ENCODE results near the gene ATAD2B. TPM values are rescaled to one million over a fixed set of nuclear protein-coding genes. Genes with fewer than 3 reads are reported as not detected.

ATAD2B gene
- total and polyA plus RNA-seq, 2 of the 4 experiments (the other 2 are of a cell fraction) = 1.5 to 5.0 TPM

- Histone ChIP-seq H3K4ac (ENCODE audit: low read depth, low read length) (peak overlapping the region; percentile 7; the same call in 1 of the 2 replicates), H2BK20ac (ENCODE audit: low read depth, low read length) (no peak overlapping the region), H3K9ac (ENCODE audit: low read depth, low read length) (no peak overlapping the region), H3K9me1 (ENCODE audit: insufficient read depth, low read length) (peaks cover 3% of the 10 kb centered on the region; the same call in 1 of the 2 replicates), H4K8ac (ENCODE audit: low read depth in 2 of 2, low read length in 2 of 2) (no peak overlapping the region; a peak in 1 of 4 replicates), H4K91ac (ENCODE audit: insufficient read depth, low read depth, low read length) (no peak overlapping the region), H2AFZ (replicated peaks; ENCODE audit: low read length, poor library complexity) (no peak overlapping the region), H3K14ac (replicated peaks; ENCODE audit: low read depth, low read length) (no peak overlapping the region), H3K79me1 (ENCODE audit: low read depth in 1 of 2, low read length in 2 of 2) (peaks cover 8 to 9% of the 10 kb centered on the region in 2 experiments; a peak in 2 of 4 replicates), H3K36me3 (ENCODE audit: control insufficient read depth, insufficient read depth, low read length) (no peaks in the 10 kb centered on the region), H3K9me3 (ENCODE audit: control insufficient read depth, insufficient read depth, low read length) (no peaks in the 10 kb centered on the region), H2AK5ac (ENCODE audit: low read depth, low read length) (peak overlapping the region; percentile 20; the same call in 1 of the 2 replicates), H3K56ac (ENCODE audit: extremely low read depth, insufficient read depth, low read length) (no peak overlapping the region), H2BK15ac (ENCODE audit: low read depth, low read length) (no peak overlapping the region), H3K27me3 (ENCODE audit: control insufficient read depth, insufficient read depth, low read length) (no peaks in the 10 kb centered on the region), H3K4me1 (ENCODE audit: control insufficient read depth, insufficient read depth, low read length) (peaks cover 9% of the 10 kb centered on the region), H3K27ac (ENCODE audit: insufficient read depth, low read length) (no peak overlapping the region), H4K5ac (ENCODE audit: low read depth, low read length) (no peak overlapping the region), H3K4me2 (ENCODE audit: low read depth, low read length) (no peak overlapping the region), H2AK9ac (replicated peaks; ENCODE audit: low read depth, low read length, poor library complexity) (no peak overlapping the region), H2BK5ac (ENCODE audit: low read depth, low read length, poor library complexity, severe bottlenecking) (no peak overlapping the region), H3K23ac (ENCODE audit: low read depth, low read length) (no peak overlapping the region), H3K4me3 (ENCODE audit: insufficient read depth, low read depth, low read length) (no peak overlapping the region), H4K20me1 (ENCODE audit: insufficient read depth, low read length) (peaks cover 3% of the 10 kb centered on the region; the same call in 1 of the 2 replicates), H3K18ac (ENCODE audit: low read depth, low read length) (peak overlapping the region; percentile 55; the same call in 1 of the 2 replicates), H2BK120ac (ENCODE audit: low read depth, low read length) (no peak overlapping the region)
- in situ Hi-C loops (cut with MboI; ENCODE audit: low sequenced_read_pairs) = no loop called here
- CTCF ChIA-PET = no interaction called here
- POLR2A ChIA-PET (ENCODE audit: unreplicated experiment) = no interaction called here
- dilution Hi-C loops (cut with HindIII; ENCODE audit: low sequenced_read_pairs, unreplicated experiment) = no loop called here
- ATAC-seq (ENCODE audit: low read depth) (no peak), DNase-seq (no peak)
- WGBS, 2 experiments (ENCODE audit: extremely low coverage in 2 of 2, insufficient read length in 1 of 2) = no CpG with 5 or more reads among the region's 1 CpG
- intact Hi-C loops (cut with micrococcal nuclease) = no loop called here
- no peak for TF ChIP-seq NFE2L2 (IDR thresholded peaks at IDR 0.05; ENCODE audit: low read depth, low read length)
- no peak for TF ChIP-seq MAFK (IDR thresholded peaks at IDR 0.05; ENCODE audit: low read depth, low read length)
- TF ChIP-seq SMC3 (IDR thresholded peaks at IDR 0.05; ENCODE audit: low read depth, low read length) = no peak
- no peak for TF ChIP-seq FOS (IDR thresholded peaks at IDR 0.05; ENCODE audit: low read depth, low read length)
- no peak for TF ChIP-seq CHD1 (IDR thresholded peaks at IDR 0.05; ENCODE audit: low read depth, low read length)
- no peak for TF ChIP-seq POLR2A (IDR thresholded peaks at IDR 0.05; ENCODE audit: low read depth, low read length)
- TF ChIP-seq, protein P1, sequence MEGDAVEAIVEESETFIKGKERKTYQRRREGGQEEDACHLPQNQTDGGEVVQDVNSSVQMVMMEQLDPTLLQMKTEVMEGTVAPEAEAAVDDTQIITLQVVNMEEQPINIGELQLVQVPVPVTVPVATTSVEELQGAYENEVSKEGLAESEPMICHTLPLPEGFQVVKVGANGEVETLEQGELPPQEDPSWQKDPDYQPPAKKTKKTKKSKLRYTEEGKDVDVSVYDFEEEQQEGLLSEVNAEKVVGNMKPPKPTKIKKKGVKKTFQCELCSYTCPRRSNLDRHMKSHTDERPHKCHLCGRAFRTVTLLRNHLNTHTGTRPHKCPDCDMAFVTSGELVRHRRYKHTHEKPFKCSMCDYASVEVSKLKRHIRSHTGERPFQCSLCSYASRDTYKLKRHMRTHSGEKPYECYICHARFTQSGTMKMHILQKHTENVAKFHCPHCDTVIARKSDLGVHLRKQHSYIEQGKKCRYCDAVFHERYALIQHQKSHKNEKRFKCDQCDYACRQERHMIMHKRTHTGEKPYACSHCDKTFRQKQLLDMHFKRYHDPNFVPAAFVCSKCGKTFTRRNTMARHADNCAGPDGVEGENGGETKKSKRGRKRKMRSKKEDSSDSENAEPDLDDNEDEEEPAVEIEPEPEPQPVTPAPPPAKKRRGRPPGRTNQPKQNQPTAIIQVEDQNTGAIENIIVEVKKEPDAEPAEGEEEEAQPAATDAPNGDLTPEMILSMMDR (conservative IDR thresholded peaks at IDR 0.05; ENCODE audit: low read depth, low read length) = no peak
- no peak for TF ChIP-seq RAD21 (IDR thresholded peaks at IDR 0.05; ENCODE audit: low read length)
- TF ChIP-seq RFX5 (IDR thresholded peaks at IDR 0.05; ENCODE audit: low read depth, low read length) = no peak
- no peak for TF ChIP-seq MXI1 (IDR thresholded peaks at IDR 0.05; ENCODE audit: borderline replicate concordance, low read depth, low read length)
- TF ChIP-seq CEBPB (IDR thresholded peaks at IDR 0.05; ENCODE audit: low read depth, low read length) = no peak
- TF ChIP-seq RCOR1 (IDR thresholded peaks at IDR 0.05; ENCODE audit: insufficient replicate concordance, low read length) = no peak
- TF ChIP-seq MAZ (IDR thresholded peaks at IDR 0.05; ENCODE audit: borderline replicate concordance, low read depth, low read length) = no peak
- TF ChIP-seq BHLHE40 (IDR thresholded peaks at IDR 0.05; ENCODE audit: low read depth, low read length) = no peak
- no peak for TF ChIP-seq ELK1 (IDR thresholded peaks at IDR 0.05; ENCODE audit: borderline replicate concordance, low read depth, low read length)
- TF ChIP-seq, protein P2, sequence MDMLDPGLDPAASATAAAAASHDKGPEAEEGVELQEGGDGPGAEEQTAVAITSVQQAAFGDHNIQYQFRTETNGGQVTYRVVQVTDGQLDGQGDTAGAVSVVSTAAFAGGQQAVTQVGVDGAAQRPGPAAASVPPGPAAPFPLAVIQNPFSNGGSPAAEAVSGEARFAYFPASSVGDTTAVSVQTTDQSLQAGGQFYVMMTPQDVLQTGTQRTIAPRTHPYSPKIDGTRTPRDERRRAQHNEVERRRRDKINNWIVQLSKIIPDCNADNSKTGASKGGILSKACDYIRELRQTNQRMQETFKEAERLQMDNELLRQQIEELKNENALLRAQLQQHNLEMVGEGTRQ (IDR thresholded peaks at IDR 0.05; ENCODE audit: low read depth, low read length) = no peak
- no TSS peak for BruUV-seq (replicated peaks)
Observed at GRCh38 chr2:23794234-23794633, 132.7 kb downstream of the ATAD2B start.
